K562 (cell line): Measurements from ENCODE around the gene GOSR1.

Source experiments
- ATF1 ChIP-seq, 2 experiments: fragments of 450-650 bp in 1 of 2; IDR thresholded peaks; 2 replicates each; pipeline ENCODE4 v1.6.1; 2016; ENCODE audit warnings: missing compliant biosample characterization in 1 of 2, missing genetic modification characterization in 1 of 2
- CTCF ChIP-seq, 3 experiments: IDR thresholded peaks in 2 of 3; conservative IDR thresholded peaks in 1 of 3; 2 replicates each; pipeline ENCODE4 v1.5.1; 2011 to 2012; ENCODE audit warnings: low read length in 3 of 3, mild to moderate bottlenecking in 3 of 3, control low read depth in 2 of 3, improper control_type of control experiment in 1 of 3, inconsistent platforms in 1 of 3, low read depth in 1 of 3, mixed read lengths in 1 of 3, moderate library complexity in 1 of 3; ENCODE audit not compliant: insufficient read depth in 2 of 3
- E2F6 ChIP-seq, 2 experiments: IDR thresholded peaks; 2 replicates each; pipeline ENCODE4 v1.6.1; 2011; ENCODE audit warnings: borderline replicate concordance in 1 of 2, control low read depth in 1 of 2, low read depth in 1 of 2, low read length in 1 of 2, mild to moderate bottlenecking in 1 of 2, mixed read lengths in 1 of 2, moderate library complexity in 1 of 2; ENCODE audit not compliant: insufficient read depth in 1 of 2, insufficient read length in 1 of 2, poor library complexity in 1 of 2, severe bottlenecking in 1 of 2; ENCODE audit errors: extremely low read depth in 1 of 2
- FOSL1 ChIP-seq: fragments of 200-800 bp; sonication (Bioruptor generic); conservative IDR thresholded peaks from 2 replicates; pipeline ENCODE4 v1.6.1; 2016; ENCODE audit warnings: missing genetic modification characterization, missing compliant biosample characterization
- GABPA ChIP-seq: fragments of 200-800 bp; sonication (Bioruptor generic); conservative IDR thresholded peaks from 2 replicates; pipeline ENCODE4 v1.6.1; 2016; ENCODE audit warnings: low read depth, missing genetic modification characterization, missing compliant biosample characterization
- HDAC2 ChIP-seq: fragments of 450-650 bp; IDR thresholded peaks from 2 replicates; pipeline ENCODE4 v1.6.1; 2016; ENCODE audit warnings: mild to moderate bottlenecking
- SNAPC5 ChIP-seq: fragments of 250-450 bp; sonication (Bioruptor Pico); IDR thresholded peaks from 2 replicates; pipeline ENCODE4 v1.8.0; 2021; ENCODE audit warnings: moderate library complexity, mild to moderate bottlenecking, inconsistent platforms

- TF ChIP-seq ATF1 (CRISPR knock-in tag; IDR thresholded peaks at IDR 0.05) (no peak), ATF1 (tag; IDR thresholded peaks at IDR 0.05) (no peak), SNAPC5 (CRISPR knock-in tag) (no peak), CTCF (IDR thresholded peaks at IDR 0.05 in 2 of 3, conservative IDR thresholded peaks at IDR 0.05 in 1 of 3; ENCODE audit: insufficient read depth in 2 of 3, low read depth in 1 of 3, low read length in 3 of 3) (no peak), HDAC2 (no peak), E2F6 (IDR thresholded peaks at IDR 0.05; ENCODE audit: borderline replicate concordance in 1 of 2, extremely low read depth in 1 of 2, insufficient read depth in 1 of 2, insufficient read length in 1 of 2, low read depth in 1 of 2, low read length in 1 of 2, poor library complexity in 1 of 2, severe bottlenecking in 1 of 2) (no peak), GABPA (tag) (no peak), FOSL1 (tag) (no peak)
These were observed 40.6 kb downstream of the GOSR1 start for GRCh38 chr17:30517786-30518185.
